Neuronal stem cell (in vitro differentiated cells): ENCODE data around the gene RANGAP1.
"Not testable (repeated sequence)": the region's sequence is repeated elsewhere in the genome, so short reads cannot be mapped to it uniquely, and the experiment has no call there.

Source experiments
- DNase-seq: peaks from one replicate; pipeline ENCODE4 v3.0.0-alpha.2; 2013; ENCODE audit warnings: low spot score
- H2AFZ ChIP-seq: one replicate; pipeline ENCODE4 v1.6.1; 2013; ENCODE audit warnings: mild to moderate bottlenecking, low read length, inconsistent platforms
- H2AK5ac ChIP-seq: 2 replicates; pipeline ENCODE4 v1.6.1; 2013; ENCODE audit warnings: low read depth, mild to moderate bottlenecking, inconsistent platforms, low read length, moderate library complexity, mixed read lengths
- H2BK120ac ChIP-seq: 2 replicates; pipeline ENCODE4 v1.6.1; 2013; ENCODE audit warnings: low read depth, mild to moderate bottlenecking, inconsistent platforms, low read length, moderate library complexity, mixed read lengths
- H2BK12ac ChIP-seq: one replicate; pipeline ENCODE4 v1.6.1; 2013; ENCODE audit warnings: low read length, inconsistent platforms
- H2BK15ac ChIP-seq: 2 replicates; pipeline ENCODE4 v1.6.1; 2013; ENCODE audit warnings: mild to moderate bottlenecking, low read length, inconsistent platforms, mixed read lengths
- H2BK5ac ChIP-seq: one replicate; pipeline ENCODE4 v1.6.1; 2013; ENCODE audit warnings: inconsistent platforms, mild to moderate bottlenecking, low read length, moderate library complexity
- H3K14ac ChIP-seq: one replicate; pipeline ENCODE4 v1.6.1; 2013; ENCODE audit warnings: low read length, inconsistent platforms
- H3K18ac ChIP-seq: 2 replicates; pipeline ENCODE4 v1.6.1; 2013; ENCODE audit warnings: low read length, inconsistent platforms
- H3K23ac ChIP-seq: 2 replicates; pipeline ENCODE4 v1.6.1; 2013; ENCODE audit warnings: low read depth, mild to moderate bottlenecking, mixed read lengths, low read length, inconsistent platforms; ENCODE audit not compliant: poor library complexity
- H3K27ac ChIP-seq: replicated peaks from 3 replicates; pipeline ENCODE4 v1.5.1; 2013; ENCODE audit warnings: low read length, inconsistent platforms
- H3K27me3 ChIP-seq, 3 experiments: 2 replicates each; pipeline ENCODE4 v1.6.1; 2013; ENCODE audit warnings: low read length in 3 of 3, mild to moderate bottlenecking in 2 of 3, inconsistent platforms in 1 of 3, low read depth in 1 of 3, mixed read lengths in 1 of 3, moderate library complexity in 1 of 3; ENCODE audit not compliant: control insufficient read depth in 3 of 3, insufficient read depth in 3 of 3
- H3K36me3 ChIP-seq, 2 donors: replicated peaks in 1 of 2; 2 replicates each; pipeline ENCODE4 v1.6.1; 2013; ENCODE audit warnings: low read length in 2 of 2; ENCODE audit not compliant: control insufficient read depth in 2 of 2, insufficient read depth in 2 of 2
- H3K4ac ChIP-seq: 2 replicates; pipeline ENCODE4 v1.6.1; 2013; ENCODE audit warnings: inconsistent platforms, mild to moderate bottlenecking, low read length, moderate library complexity
- H3K4me1 ChIP-seq, 2 donors: 1 replicate in 1 of 2; 2 replicates in 1 of 2; pipeline ENCODE4 v1.6.1; 2013; ENCODE audit warnings: low read length in 2 of 2, low read depth in 1 of 2; ENCODE audit not compliant: control insufficient read depth in 2 of 2, insufficient read depth in 1 of 2
- H3K4me2 ChIP-seq: one replicate; pipeline ENCODE4 v1.6.1; 2013; ENCODE audit warnings: mild to moderate bottlenecking, low read length, inconsistent platforms; ENCODE audit not compliant: insufficient read depth, poor library complexity, severe bottlenecking
- H3K4me3 ChIP-seq, 2 donors: 2 replicates each; pipeline ENCODE4 v1.5.1; 2013; ENCODE audit warnings: low read length in 2 of 2, mild to moderate bottlenecking in 2 of 2, inconsistent platforms in 1 of 2, moderate library complexity in 1 of 2
- H3K79me1 ChIP-seq: one replicate; pipeline ENCODE4 v1.6.1; 2013; ENCODE audit warnings: low read depth, mild to moderate bottlenecking, inconsistent platforms, low read length, moderate library complexity
- H3K9ac ChIP-seq: one replicate; pipeline ENCODE4 v1.6.1; 2013; ENCODE audit warnings: mild to moderate bottlenecking, low read depth, low read length, inconsistent platforms; ENCODE audit not compliant: poor library complexity
- H3K9me3 ChIP-seq, 2 donors: replicated peaks in 1 of 2; 2 replicates each; pipeline versions ENCODE3 to v1.6.1; 2013; ENCODE audit warnings: low read length in 2 of 2, mild to moderate bottlenecking in 2 of 2, inconsistent platforms in 1 of 2, low read depth in 1 of 2, mixed read lengths in 1 of 2, moderate library complexity in 1 of 2; ENCODE audit not compliant: control insufficient read depth in 2 of 2, insufficient read depth in 1 of 2
- H4K8ac ChIP-seq: one replicate; pipeline ENCODE4 v1.6.1; 2013; ENCODE audit warnings: low read depth, mild to moderate bottlenecking, inconsistent platforms, low read length, moderate library complexity
- H4K91ac ChIP-seq: one replicate; pipeline ENCODE4 v1.6.1; 2013; ENCODE audit warnings: low read length, low read depth, mild to moderate bottlenecking, inconsistent platforms; ENCODE audit not compliant: poor library complexity
- WGBS, 2 donors: extraction: QIAGEN DNeasy Blood & Tissue Kit; methylation state at CpG; one replicate each; pipeline ENCODE4 v1.1.7; 2013; ENCODE audit warnings: missing lambda C conversion rate in 2 of 2, mixed read lengths in 1 of 2; ENCODE audit not compliant: insufficient read length in 2 of 2, insufficient replicate concordance in 1 of 2; ENCODE audit errors: extremely low coverage in 2 of 2; 5-methylcytosine and 5-hydroxymethylcytosine counted together

The RANGAP1 gene

DNA sequence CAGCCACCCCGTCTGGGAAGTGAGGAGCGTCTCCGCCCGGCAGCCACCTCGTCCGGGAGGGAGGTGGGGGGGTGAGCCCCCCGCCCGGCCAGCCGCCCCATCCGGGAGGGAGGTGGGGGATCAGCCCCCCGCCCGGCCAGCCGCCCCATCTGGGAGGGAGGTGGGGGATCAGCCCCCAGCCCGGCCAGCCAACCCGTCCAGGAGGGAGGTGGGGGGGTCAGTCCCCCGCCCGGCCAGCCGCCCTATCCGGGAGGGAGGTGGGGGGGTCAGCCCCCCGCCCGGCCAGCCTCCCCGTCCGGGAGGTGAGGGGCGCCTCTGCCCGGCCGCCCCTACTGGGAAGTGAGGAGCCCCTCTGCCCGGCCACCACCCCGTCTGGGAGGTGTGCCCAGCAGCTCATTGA lies 8.8 kb upstream of the RANGAP1 start:
- H3K9me3 ChIP-seq, H2BK120ac ChIP-seq, H3K27me3 ChIP-seq, H2BK12ac ChIP-seq, H3K4me2 ChIP-seq, H3K9ac ChIP-seq, H3K27ac ChIP-seq, H4K91ac ChIP-seq, H3K4ac ChIP-seq, H3K14ac ChIP-seq, H3K36me3 ChIP-seq, H4K8ac ChIP-seq, H2AK5ac ChIP-seq, H2BK15ac ChIP-seq, H3K79me1 ChIP-seq, H3K4me1 ChIP-seq, H3K4me3 ChIP-seq, DNase-seq, H3K23ac ChIP-seq, H2AFZ ChIP-seq, H2BK5ac ChIP-seq, H3K18ac ChIP-seq: not testable (repeated sequence)
- WGBS, 2 donors: no CpG with 5 or more reads among the region's 28 CpGs

DNA sequence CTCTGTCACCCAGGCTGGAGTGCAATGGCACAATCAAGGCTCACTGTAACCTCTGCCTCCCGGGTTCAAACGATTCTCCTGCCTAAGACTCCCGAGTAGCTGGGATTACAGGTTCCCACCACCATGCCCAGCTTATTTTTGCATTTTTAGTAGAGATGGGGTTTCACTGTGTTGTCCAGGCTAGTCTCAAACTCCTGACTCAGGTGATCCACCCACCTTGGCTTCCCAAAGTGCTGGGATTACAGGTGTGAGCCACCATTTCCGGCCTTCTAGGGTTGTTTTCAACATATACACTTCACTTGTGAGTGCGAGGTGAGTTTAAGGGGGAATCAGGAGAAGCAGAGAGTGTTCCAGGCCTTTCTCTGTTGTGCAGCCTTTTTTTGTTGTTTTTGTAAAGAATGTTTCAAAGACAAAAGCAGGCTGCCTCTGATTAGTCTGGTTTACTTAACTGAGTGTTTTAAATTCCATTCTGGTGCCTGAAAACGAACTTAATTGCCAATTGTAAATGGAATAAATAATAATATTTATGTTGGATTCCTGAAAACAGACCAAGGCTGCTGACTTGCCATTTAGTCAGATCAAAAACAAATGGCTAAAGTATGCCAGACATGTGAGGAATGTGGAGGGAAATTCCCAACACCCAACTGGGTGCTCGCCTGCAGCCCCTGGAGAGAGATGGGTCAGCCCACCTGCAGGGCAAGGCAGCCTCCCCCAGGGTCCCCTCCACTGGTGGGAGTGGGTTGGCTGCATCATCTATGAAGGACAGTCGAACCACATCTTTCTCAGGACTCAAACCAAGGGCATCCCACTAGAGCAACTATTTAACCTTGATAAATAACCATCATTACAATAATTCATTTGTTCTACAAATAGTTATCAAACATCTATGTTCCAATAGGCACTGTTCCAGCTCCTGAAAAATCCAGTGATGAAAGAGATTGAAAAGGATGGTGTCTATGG lies 4.6 kb upstream of the RANGAP1 start:
- H2BK120ac ChIP-seq: no peak overlapping the region
- peak overlapping the region; percentile 87 for H2AK5ac ChIP-seq
- no peak overlapping the region for H2BK12ac ChIP-seq
- no peak overlapping the region for H3K9ac ChIP-seq
- no peak overlapping the region for H4K91ac ChIP-seq
- H3K4ac ChIP-seq: no peak overlapping the region
- peak overlapping the region; percentile 81 for H3K27ac ChIP-seq
- H3K9me3 ChIP-seq: peaks cover 0 to 2% of the 10 kb centered on the region in 2 donors
- no peak overlapping the region for H3K4me2 ChIP-seq
- no peak overlapping the region for H2BK15ac ChIP-seq
- peak overlapping the region; percentile 45 for H2AFZ ChIP-seq
- peak; percentile 40 for DNase-seq
- H3K79me1 ChIP-seq: peaks cover 1% of the 10 kb centered on the region
- no CpG with 5 or more reads among the region's 8 CpGs for WGBS, 2 donors
- no peak overlapping the region for H3K4me3 ChIP-seq
- no peaks in the 10 kb centered on the region for H3K27me3 ChIP-seq
- no peaks in the 10 kb centered on the region for H3K36me3 ChIP-seq
- H2BK5ac ChIP-seq: no peak overlapping the region
- H3K4me1 ChIP-seq: peaks cover 5 to 7% of the 10 kb centered on the region in 2 donors
- peak overlapping the region; percentile 70 for H3K18ac ChIP-seq
- no peak overlapping the region for H4K8ac ChIP-seq
- H3K14ac ChIP-seq: no peak overlapping the region
- H3K23ac ChIP-seq: no peak overlapping the region

- H3K27ac ChIP-seq: peak overlapping the region; percentile 1
- WGBS, 2 donors: no CpG with 5 or more reads among the region's 1 CpG
Observed at GRCh38 chr22:41289671-41290070, 3.7 kb upstream of the RANGAP1 start.

DNA sequence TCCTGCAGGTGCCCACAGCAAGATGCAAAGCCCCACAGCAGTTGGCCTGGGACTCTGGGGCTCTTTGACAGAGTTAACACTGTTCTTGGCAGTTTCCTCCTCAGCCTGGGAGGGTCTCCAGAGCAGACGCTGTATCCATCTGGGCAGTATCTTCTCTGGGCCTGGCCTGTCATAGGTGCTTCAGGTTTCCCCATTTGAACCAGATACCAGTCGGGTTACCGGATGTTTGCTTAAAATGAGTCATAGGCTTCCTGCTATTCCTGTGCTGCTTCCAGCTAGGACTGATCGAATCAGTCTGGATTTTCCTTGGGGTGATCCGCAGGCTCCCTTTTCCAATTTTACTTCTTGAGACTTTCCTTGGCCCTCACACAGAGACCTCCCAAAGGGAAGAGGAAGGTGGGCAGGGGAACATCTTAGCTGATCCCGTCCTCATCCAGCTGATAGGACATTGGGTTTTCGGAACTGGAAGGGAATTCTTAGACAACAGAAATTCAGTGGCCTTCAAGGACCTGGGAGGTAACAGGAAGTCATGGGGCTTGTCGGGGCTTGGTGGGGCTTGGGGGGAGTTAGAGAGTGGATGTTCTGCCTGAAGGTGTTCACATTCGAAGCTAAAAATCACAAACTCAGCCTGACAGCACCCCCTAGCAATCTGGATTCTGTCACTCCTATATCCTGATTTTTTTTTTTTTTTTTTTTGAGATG lies 2.4 kb upstream of the RANGAP1 start:
- Histone ChIP-seq H3K4me3 (no peak overlapping the region), H3K4me1 (peaks cover 7 to 8% of the 10 kb centered on the region in 2 donors), H3K4ac (no peak overlapping the region), H2BK15ac (peak overlapping the region; percentile 29), H3K4me2 (no peak overlapping the region), H2AFZ (peak overlapping the region; percentile 76), H3K27me3 (no peaks in the 10 kb centered on the region), H3K36me3 (peaks cover 6 to 13% of the 10 kb centered on the region in 2 donors), H2AK5ac (peak overlapping the region; percentile 4), H2BK5ac (no peak overlapping the region), H3K14ac (no peak overlapping the region), H4K8ac (no peak overlapping the region), H4K91ac (no peak overlapping the region), H3K79me1 (peaks cover 1% of the 10 kb centered on the region), H2BK12ac (no peak overlapping the region), H3K9ac (no peak overlapping the region), H3K9me3 (no peaks in the 10 kb centered on the region), H2BK120ac (no peak overlapping the region), H3K27ac (no peak overlapping the region), H3K18ac (no peak overlapping the region), H3K23ac (no peak overlapping the region)
- no peak for DNase-seq
- no CpG with 5 or more reads among the region's 9 CpGs for WGBS, 2 donors

More at GRCh38 chr22:41289671-41290070, 3.7 kb upstream of the RANGAP1 start:
- Histone ChIP-seq H2BK15ac (no peak overlapping the region), H3K18ac (no peak overlapping the region), H2BK5ac (no peak overlapping the region), H2BK120ac (no peak overlapping the region), H2AFZ (no peak overlapping the region), H3K4me1 (peaks cover 7 to 8% of the 10 kb centered on the region in 2 donors), H3K36me3 (peaks cover 0 to 3% of the 10 kb centered on the region in 2 donors), H3K4ac (no peak overlapping the region), H3K4me2 (no peak overlapping the region), H3K27me3 (no peaks in the 10 kb centered on the region), H3K23ac (no peak overlapping the region), H4K8ac (no peak overlapping the region), H4K91ac (no peak overlapping the region), H3K9me3 (peaks cover 0 to 2% of the 10 kb centered on the region in 2 donors), H3K14ac (no peak overlapping the region), H3K79me1 (peaks cover 1% of the 10 kb centered on the region), H2AK5ac (no peak overlapping the region), H2BK12ac (no peak overlapping the region), H3K9ac (no peak overlapping the region), H3K4me3 (no peak overlapping the region)
- DNase-seq: no peak
